Bone marrow (tissue), 2 donors: Measurements from ENCODE around the gene FASN.
"Not testable (repeated sequence)": the region's sequence is repeated elsewhere in the genome, so short reads cannot be mapped to it uniquely, and the experiment has no call there.

Experiments
- DNase-seq, 2 donors: peaks; one replicate each; lab custom pipeline; 2025; lab: John Stamatoyannopoulos, UW

Gene FASN

GRCh38 chr17:82041144-82041814, 56.8 kb downstream of the FASN start:
- DNase-seq = no peak

DNA sequence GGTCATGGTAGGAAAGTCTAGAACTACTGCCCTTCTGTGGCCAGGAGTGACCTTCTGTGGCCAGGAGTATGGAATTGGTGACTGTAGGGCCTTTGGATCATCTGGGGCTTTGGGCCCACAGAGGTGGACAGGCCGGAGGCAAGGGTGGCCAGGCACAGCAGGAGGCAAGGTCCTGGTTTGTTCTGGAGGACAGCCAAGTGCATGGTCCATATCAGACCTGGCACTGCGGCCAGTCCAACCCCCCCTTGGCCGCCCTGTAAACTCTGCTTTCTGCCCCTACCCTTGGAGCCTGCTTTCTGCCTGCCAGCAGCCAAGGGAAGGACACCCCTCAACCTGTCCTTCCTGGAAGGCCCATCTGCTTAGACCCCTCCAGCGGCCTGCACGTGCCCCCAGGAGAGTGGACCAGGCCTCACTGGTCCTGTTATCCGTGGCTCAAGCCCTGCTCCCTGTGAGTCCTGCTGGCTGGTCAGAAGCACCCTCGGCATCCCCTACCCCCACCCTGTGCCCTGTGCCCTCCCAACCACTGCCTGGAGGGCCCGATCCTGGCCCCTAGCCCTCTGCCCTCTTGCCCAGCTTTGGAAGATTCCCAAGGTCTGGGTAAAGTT, 58.2 kb downstream of the FASN start:
- DNase-seq = no peak

- DNase-seq = not testable (repeated sequence)
Observed at GRCh38 chr17:82038796-82039409, 59.1 kb downstream of the FASN start.

DNA sequence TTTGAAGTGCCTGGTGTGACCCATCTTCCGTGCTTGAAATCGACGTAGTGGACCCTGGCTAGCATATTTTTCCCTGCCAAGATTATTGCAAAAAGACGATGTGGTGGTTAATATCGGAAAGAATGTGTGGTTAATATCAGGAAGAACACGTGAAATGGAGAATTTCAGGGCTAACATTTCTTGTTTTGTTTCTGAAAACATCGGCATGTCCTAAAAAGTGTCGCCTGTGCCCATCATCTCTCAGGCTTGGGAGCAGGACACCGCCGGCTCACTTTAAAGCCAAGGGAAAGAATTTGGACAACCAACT, 60.2 kb downstream of the FASN start:
- DNase-seq = no peak

- peak; percentile 91 to 97 for DNase-seq
Observed at GRCh38 chr17:82037092-82037888, 60.7 kb downstream of the FASN start, which contains the start of gene DCXR. Gene DCXR, minus strand, starts transcription at chr17:82037697. Its CDS starts 15 bp downstream, at chr17:82037682.

DNA sequence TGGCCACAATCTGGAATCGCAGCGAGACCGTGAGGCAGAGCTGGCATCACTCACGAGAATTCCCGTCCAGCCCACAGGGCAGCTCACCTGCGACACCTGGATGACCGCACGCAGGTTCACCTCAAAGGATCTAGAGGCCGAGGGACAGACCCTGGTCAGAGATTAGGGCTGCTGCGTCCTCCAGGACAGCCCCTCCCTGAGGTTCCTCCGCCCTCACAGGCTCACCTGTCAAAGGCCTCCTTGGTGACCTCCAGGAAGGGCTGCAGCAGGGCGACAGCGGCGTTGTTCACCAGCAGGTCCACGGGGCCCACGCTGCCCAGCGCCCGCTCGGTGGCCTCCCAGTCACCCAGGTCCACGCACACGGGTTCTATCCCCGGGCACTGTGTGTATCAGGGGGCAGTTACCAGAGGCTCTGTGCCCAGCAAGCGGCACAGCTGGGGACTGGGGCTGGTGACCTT, 61.4 kb downstream of the FASN start:
- no peak for DNase-seq

- DNase-seq = no peak
Observed at GRCh38 chr17:82035956-82036633, 61.9 kb downstream of the FASN start.

DNA sequence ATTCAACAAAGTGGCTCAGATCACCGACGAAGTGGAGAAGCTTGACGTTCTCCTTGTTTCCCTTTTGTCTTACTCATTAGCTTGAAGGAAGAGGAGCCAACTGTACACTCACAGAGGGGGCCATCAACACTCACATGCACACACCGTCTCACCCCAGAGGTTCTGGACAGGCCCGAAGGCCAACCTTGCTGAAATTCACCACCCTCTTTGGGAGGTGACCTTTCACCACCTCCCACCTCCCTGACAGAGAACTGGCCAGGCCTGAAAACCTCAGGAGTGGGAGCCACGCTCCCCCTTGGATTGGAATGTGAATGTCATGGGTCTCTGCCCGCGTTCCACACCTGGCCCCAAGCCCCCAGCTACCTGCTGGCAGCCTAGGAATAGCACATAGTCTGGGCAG, 62.5 kb downstream of the FASN start:
- no peak for DNase-seq

DNA sequence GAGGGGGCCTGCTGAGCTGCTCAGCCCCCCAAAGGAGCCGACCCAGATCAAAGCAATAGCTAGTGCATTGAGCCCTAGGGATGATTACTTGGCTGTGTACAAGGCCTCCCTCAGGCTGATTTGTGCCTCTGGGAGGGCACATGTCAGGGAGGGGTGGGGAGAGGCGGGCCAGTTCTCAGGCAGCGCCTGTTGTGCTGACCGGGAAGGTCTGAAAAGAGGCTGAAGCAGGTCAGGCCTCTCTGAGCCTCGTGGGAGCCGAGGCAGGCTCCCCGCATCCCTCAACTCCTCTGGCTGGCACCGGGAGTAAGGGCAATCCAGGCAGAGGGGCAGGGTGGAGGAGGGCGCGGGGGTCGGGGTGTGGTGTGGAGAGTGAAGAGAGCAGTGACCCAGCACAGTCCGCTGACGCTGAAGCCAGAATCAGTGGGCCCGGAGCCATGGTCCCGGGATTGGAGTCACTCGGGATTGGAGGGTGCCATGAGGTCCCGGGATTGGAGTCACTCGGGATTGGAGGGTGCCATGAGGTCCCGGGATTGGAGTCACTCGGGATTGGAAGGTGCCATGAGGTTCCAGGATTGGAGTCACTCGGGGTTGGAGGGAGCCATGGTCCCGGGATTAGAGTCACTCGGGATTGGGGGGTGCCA, 63.5 kb downstream of the FASN start:
- no peak for DNase-seq

- DNase-seq = no peak
Observed at GRCh38 chr17:82033359-82034085, 64.5 kb downstream of the FASN start.

DNA sequence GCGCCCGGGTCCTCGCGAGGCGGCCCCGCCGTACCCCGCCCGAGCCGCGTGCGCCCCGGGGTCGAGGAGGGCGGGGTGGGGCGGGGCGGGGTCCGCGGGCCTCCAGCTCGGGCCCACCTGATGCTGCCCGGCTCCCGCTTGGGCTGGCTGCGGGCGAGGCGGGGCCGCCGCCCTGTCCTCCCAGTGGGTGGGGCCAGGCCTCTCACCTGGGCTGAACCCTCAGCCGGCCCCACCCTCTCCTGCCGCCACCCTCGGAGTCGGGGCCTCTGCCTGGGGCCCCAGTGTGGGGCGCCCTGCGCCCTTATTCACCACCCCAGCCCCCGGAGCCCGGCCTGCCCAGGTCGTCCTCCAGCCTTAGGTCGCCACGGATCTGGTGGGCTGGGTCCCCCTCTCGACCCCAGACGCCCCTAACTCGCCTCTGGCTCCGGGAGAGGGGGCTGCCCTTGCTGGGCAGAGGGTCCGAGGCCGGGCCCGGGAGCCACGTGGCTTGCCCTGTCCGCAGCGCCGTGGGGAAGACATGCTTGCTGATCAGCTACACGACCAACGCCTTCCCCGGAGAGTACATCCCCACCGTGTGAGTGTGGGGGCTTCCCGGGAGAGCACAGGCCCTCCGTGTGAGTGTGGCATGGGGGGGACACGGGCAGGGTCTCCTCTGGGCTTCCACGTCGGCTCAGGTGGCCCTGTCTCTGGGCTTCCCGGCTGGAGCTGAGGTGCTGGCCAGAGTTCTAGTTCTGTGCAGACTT, 66.0 kb downstream of the FASN start:
- DNase-seq = no peak

GRCh38 chr17:82031303-82031884, 66.6 kb downstream of the FASN start, which contains the start of gene RAC3:
Gene RAC3, plus strand, starts transcription at chr17:82031678. Its CDS starts 84 bp downstream, at chr17:82031762.
- no peak for DNase-seq

- DNase-seq = peak; percentile 43 to 85
Observed at GRCh38 chr17:82030470-82031302, 67.3 kb downstream of the FASN start.

DNA sequence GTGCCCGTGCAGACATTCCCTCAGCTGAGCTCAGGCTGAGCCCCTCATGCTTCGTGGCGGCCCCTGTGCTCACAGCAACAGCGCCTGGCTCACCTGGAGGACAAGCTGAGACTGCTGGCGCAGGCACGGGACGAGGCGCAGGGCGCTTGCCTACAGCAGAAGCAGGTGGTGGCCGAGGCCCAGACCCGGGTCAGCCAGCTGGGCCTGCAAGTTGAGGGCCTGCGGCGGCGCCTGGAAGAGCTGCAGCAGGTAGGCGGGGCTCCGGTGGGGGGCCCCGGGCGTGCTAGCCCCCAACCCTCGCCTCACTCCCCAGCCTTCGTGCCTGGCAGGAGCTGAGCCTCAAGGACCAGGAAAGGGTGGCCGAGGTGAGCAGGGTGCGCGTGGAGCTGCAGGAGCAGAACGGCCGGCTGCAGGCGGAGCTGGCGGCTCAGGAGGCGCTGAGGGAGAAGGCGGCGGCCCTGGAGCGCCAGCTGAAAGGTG, 68.0 kb downstream of the FASN start:
- DNase-seq = no peak

GRCh38 chr17:82029391-82029790, 68.6 kb downstream of the FASN start:
- no peak for DNase-seq

DNA sequence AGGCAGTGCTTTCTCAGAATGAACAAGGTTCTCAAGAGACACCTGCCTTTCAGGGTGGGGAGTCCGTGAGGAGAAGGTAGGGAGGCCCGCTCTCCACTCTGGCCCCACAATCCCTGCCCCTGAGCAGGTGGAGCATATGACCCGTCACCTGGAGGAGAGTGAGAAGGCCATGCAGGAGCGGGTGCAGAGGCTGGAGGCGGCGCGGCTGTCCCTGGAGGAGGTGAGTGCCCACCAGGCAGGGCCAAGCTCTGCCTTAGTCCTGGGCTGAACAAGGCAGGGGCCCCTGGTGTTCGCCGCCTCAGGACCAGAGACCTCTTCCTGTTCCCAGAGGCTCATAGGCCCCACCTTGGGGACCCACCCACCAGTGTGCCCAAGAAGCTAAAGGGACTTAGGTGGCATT, 69.1 kb downstream of the FASN start:
- no peak for DNase-seq
